Fibroblast of lung (primary cell): ENCODE data around the gene TMEM132C.

Source experiments
- CTCF ChIP-seq, 2 donors: IDR thresholded peaks in 1 of 2; conservative IDR thresholded peaks in 1 of 2; 1 replicate in 1 of 2; 2 replicates in 1 of 2; pipeline ENCODE4 v1.5.1; 2011 to 2012; ENCODE audit warnings: low read length in 2 of 2, control low read depth in 1 of 2, inconsistent platforms in 1 of 2, low read depth in 1 of 2, mild to moderate bottlenecking in 1 of 2
- EZH2 ChIP-seq: IDR thresholded peaks from 2 replicates; pipeline ENCODE4 v1.5.1; 2012; ENCODE audit warnings: low read length, control low read depth, mild to moderate bottlenecking; ENCODE audit errors: missing control alignments

DNA sequence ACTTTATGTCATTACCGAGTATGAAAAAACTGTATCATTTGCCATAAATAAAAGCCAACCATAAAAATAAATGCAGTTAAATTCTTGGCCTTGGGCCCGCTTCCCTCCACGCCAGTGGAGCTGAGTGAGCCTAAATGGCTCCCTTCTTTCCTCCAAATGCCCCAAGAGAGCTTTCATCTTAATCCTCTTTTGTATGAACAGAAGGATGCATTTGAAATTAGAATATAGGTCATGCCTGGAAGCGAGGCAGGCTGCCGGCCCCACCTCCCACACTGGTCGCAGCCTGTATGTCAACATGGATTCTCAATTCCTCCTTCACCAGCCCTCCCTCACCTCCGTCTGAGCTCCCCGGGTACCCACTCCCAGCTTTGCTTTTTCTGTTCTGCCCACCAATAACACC, 311.1 kb downstream of the TMEM132C start:
- no peak for TF ChIP-seq CTCF (conservative IDR thresholded peaks at IDR 0.05 in 1 of 2, IDR thresholded peaks at IDR 0.05 in 1 of 2; ENCODE audit: low read depth in 1 of 2, low read length in 2 of 2)
- TF ChIP-seq EZH2 = no peak
